Thyroid gland (tissue), 4 donors: ENCODE data around the gene NHSL1. TPM values are rescaled to one million over a fixed set of nuclear protein-coding genes. Genes with fewer than 3 reads are reported as not detected.

Source experiments
- DNase-seq, 2 donors: peaks; one replicate each; pipeline ENCODE4 v3.0.0-alpha.2; 2019
- H3K27ac ChIP-seq, 3 donors: fragments of 200-600 bp; sonication (generic); 1 replicate in 2 of 3; 2 replicates in 1 of 3; pipeline ENCODE4 v1.5.1; 2016 to 2019; ENCODE audit warnings: mild to moderate bottlenecking in 1 of 3, moderate library complexity in 1 of 3
- H3K27me3 ChIP-seq: fragments of 200-600 bp; sonication (generic); one replicate; pipeline ENCODE4 v1.5.1; 2019
- H3K36me3 ChIP-seq, 2 donors: fragments of 200-600 bp; sonication (generic); one replicate each; pipeline ENCODE4 v1.5.1; 2016 to 2019
- H3K4me1 ChIP-seq, 2 donors: fragments of 200-600 bp; sonication (generic); one replicate each; pipeline ENCODE4 v1.5.1; 2017 to 2019
- H3K4me3 ChIP-seq, 3 donors: fragments of 200-600 bp; sonication (generic); replicated peaks in 1 of 3; 1 replicate in 2 of 3; 2 replicates in 1 of 3; pipeline ENCODE4 v1.5.1; 2016; ENCODE audit warnings: mild to moderate bottlenecking in 1 of 3
- H3K9me3 ChIP-seq: fragments of 200-600 bp; sonication (generic); one replicate; pipeline ENCODE4 v1.5.1; 2017
- POLR2A ChIP-seq, 2 donors: fragments of 450-650 bp; IDR thresholded peaks; one replicate each; pipeline ENCODE4 v1.6.1; 2017; ENCODE audit warnings: antibody characterized with exemption in 2 of 2, mild to moderate bottlenecking in 2 of 2, moderate library complexity in 1 of 2
- WGBS, 2 donors: methylation state at CpG; one replicate each; pipeline ENCODE4 v1.1.5; 2017; 5-methylcytosine and 5-hydroxymethylcytosine counted together
- intact Hi-C: fragments of 100-400 bp; cut with DNase I; formaldehyde crosslinking; loops from one replicate; pipeline ENCODE4 v1.15.1; 2023
- total RNA-seq, 4 donors: library from RNA; depleted of rRNA; stranded (reverse); fragments of >200 nt; gene quantifications; one replicate each; pipeline ENCODE4 v1.2.3, GENCODE V29; 2016
- TF ChIP-seq, protein P1 (sequence below), 6 experiments: fragments of 200-600 bp in 3 of 6; fragments of 450-650 bp in 3 of 6; sonication (generic) in 3 of 6; IDR thresholded peaks; one replicate each; pipeline ENCODE4 v1.5.1; 2016 to 2019; ENCODE audit warnings: antibody characterized with exemption in 6 of 6, mild to moderate bottlenecking in 2 of 6, inconsistent platforms in 1 of 6, moderate library complexity in 1 of 6

NHSL1 gene
- total RNA-seq, 4 donors from 2014 or later, result 5.0 to 13.9 (median 8.6) TPM

DNA sequence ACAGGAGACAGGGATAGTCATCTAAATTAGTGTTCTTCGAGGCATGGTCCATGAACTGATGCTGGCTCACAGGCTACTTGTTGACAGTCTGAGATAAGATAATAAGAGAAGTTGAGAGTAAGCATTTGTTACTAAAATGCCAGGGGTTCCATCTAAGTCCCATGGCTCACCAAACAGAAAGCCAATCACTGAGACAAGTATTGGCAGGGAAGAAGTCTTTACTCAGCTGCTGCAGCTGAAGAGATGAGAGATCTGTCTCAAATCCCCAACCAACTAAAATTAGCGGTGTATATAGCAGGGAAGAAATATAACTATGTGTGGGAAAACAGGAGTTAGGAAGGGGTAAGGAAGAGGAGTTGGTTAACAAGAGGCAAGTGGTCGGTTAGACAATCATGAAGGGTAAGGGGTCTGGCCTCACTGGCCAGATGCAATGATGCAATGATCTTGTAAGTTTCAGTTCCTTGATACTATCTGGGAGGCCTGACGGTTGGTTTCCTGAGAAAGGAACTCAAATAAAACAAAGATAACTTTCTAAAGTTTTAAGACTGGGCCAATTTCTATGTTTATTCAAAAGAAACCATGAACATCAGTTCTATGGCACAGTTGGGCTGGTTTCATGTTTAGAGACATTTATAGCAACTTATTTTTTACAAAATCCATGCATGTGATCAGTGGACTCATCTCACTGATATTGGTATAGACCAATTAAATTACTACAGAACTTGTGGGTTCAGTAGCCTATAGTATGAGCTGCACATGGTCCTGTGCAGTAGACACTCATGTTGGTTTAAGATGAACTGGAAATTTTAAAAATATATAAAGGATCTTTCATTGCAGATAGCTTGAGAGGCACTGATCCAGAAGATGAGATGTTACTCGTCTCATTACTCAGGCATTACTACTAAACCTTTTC is 105.2 kb downstream of the NHSL1 start:
- Histone ChIP-seq H3K4me1 (no peaks in the 10 kb centered on the region), H3K36me3 (no peaks in the 10 kb centered on the region), H3K9me3 (no peaks in the 10 kb centered on the region), H3K4me3 (no peak overlapping the region), H3K27me3 (no peaks in the 10 kb centered on the region), H3K27ac (no peak overlapping the region)
- no peak for DNase-seq
- TF ChIP-seq, protein P1, sequence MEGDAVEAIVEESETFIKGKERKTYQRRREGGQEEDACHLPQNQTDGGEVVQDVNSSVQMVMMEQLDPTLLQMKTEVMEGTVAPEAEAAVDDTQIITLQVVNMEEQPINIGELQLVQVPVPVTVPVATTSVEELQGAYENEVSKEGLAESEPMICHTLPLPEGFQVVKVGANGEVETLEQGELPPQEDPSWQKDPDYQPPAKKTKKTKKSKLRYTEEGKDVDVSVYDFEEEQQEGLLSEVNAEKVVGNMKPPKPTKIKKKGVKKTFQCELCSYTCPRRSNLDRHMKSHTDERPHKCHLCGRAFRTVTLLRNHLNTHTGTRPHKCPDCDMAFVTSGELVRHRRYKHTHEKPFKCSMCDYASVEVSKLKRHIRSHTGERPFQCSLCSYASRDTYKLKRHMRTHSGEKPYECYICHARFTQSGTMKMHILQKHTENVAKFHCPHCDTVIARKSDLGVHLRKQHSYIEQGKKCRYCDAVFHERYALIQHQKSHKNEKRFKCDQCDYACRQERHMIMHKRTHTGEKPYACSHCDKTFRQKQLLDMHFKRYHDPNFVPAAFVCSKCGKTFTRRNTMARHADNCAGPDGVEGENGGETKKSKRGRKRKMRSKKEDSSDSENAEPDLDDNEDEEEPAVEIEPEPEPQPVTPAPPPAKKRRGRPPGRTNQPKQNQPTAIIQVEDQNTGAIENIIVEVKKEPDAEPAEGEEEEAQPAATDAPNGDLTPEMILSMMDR (IDR thresholded peaks at IDR 0.05), result no peak
- TF ChIP-seq POLR2A (IDR thresholded peaks at IDR 0.05), result no peak
- intact Hi-C loops, result no loop called here
- 82 to 84% methylated on average over 5 of the region's 5 CpGs for WGBS, 2 donors

DNA sequence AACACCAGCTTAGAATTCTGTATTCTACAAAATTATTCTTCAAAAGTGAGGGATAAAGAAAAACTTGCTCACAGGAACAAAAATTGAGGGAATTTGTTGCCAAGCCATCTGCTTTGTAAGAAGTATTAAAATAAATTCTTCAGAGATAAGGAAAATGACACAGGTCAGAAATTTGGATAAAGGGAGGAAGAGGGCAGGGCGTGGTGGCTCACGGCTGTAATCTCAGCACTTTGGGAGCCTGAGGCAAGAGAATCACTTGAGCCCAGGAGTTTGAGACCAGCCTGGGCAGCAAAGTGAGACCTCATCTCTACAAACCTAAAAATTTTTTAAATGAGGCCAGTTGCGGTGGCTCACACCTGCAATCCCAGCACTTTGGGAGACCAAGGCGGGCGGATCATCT is 109.7 kb downstream of the NHSL1 start:
- DNase-seq, result no peak
- Histone ChIP-seq H3K9me3 (no peaks in the 10 kb centered on the region), H3K27ac (no peak overlapping the region), H3K4me3 (no peak overlapping the region), H3K36me3 (no peaks in the 10 kb centered on the region), H3K4me1 (no peaks in the 10 kb centered on the region), H3K27me3 (no peaks in the 10 kb centered on the region)
- 87 to 95% methylated on average over 5 of the region's 5 CpGs for WGBS, 2 donors
- intact Hi-C loops, result no loop called here
- TF ChIP-seq, protein P1 (IDR thresholded peaks at IDR 0.05), result no peak
- no peak for TF ChIP-seq POLR2A (IDR thresholded peaks at IDR 0.05)

DNA sequence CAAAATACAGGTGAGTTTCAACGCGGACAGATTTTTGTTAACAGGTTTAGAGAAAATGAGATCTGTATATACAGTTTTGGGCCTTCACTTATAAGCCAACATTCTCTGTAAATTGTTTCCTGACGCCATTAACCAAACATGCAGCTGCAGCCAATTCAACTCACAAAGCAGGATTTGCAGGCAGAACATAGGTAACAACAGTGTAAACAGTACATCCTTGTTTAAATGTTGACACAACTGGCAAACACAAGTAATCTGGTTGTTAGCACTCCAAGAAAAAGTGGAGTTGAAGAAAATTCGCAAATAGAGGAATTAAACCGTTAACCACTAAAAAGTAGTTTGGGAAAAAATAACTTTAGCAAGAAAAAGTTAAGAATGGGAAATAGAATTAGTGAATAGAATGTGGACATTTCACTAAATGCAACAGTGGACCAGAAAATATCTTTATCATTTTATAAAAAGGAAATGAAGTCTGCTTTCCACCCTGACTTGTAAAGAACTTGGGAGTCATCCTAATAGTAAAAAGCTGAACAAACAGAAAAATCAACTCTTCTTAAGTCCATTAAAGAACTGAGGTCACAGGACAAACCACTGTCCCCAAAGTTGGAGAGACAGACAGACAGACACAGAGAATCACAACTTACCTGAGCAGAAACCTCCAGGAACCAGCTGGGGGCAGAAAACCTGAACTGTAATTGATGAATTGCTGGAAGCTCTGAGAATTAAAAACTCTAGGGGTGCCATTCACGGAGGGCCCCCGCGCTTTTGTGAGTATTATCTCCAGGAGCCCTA is 111.5 kb downstream of the NHSL1 start:
- no peak for DNase-seq
- Histone ChIP-seq H3K4me1 (no peaks in the 10 kb centered on the region), H3K27ac (no peak overlapping the region), H3K27me3 (no peaks in the 10 kb centered on the region), H3K4me3 (no peak overlapping the region), H3K9me3 (no peaks in the 10 kb centered on the region), H3K36me3 (no peaks in the 10 kb centered on the region)
- TF ChIP-seq POLR2A (IDR thresholded peaks at IDR 0.05), result no peak
- TF ChIP-seq, protein P1 (IDR thresholded peaks at IDR 0.05), result no peak
- WGBS, 2 donors, result 81 to 82% methylated on average over 8 of the region's 8 CpGs
- intact Hi-C loops, result no loop called here

DNA sequence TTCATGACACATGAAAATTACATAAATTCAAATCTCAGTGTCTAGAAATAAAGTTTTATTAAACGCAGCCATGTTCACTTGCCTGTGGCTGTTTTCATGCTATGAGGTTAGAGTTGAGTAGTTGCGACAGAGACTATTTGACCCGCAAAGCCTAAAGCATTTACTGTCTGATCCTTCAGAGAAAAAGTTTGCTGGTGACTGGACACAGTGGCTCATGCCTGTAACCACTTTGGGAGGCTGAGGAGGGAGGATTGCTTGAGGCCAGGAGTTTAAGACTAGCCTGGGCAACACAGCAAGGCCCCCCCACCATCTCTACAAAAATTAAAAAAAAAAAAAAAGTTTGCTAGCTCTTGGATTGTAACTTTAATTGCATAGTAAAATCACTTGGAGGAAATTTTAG is 112.4 kb downstream of the NHSL1 start:
- TF ChIP-seq POLR2A (IDR thresholded peaks at IDR 0.05), result no peak
- TF ChIP-seq, protein P1 (IDR thresholded peaks at IDR 0.05), result no peak
- no peak for DNase-seq
- intact Hi-C loops, result no loop called here
- 93 to 98% methylated on average over 3 of the region's 3 CpGs for WGBS, 2 donors
- no peak overlapping the region for H3K4me3 ChIP-seq
- no peaks in the 10 kb centered on the region for H3K36me3 ChIP-seq
- H3K9me3 ChIP-seq, result no peaks in the 10 kb centered on the region
- H3K4me1 ChIP-seq, result no peaks in the 10 kb centered on the region
- no peak overlapping the region for H3K27ac ChIP-seq
- H3K27me3 ChIP-seq, result no peaks in the 10 kb centered on the region

DNA sequence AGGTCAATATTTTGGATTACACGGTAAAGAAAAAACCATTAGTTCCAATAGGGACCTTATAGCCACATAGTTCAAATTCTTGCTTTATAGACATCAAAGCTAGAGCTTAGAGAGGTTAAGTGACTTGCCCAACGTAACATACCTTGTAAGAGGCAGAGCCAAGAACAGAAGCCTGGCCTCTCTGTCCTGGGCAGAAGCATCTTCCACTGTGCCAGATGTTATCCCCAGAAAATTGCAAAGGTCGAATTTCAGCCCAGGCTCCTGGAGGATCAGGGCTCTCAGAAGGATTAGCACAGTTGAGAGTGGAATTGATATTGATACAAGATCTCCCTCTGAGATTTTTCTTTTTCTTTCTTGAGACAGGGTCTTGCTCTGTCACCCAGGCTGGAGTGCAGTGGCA is 115.5 kb downstream of the NHSL1 start:
- TF ChIP-seq, protein P1 (IDR thresholded peaks at IDR 0.05), result no peak
- no peak for TF ChIP-seq POLR2A (IDR thresholded peaks at IDR 0.05)
- no peaks in the 10 kb centered on the region for H3K4me1 ChIP-seq
- H3K36me3 ChIP-seq, result no peaks in the 10 kb centered on the region
- intact Hi-C loops, result no loop called here
- no peak for DNase-seq
- WGBS, 2 donors, result 60% methylated on average over 3 of the region's 3 CpGs
- H3K27me3 ChIP-seq, result no peaks in the 10 kb centered on the region
- H3K4me3 ChIP-seq, result no peak overlapping the region
- no peaks in the 10 kb centered on the region for H3K9me3 ChIP-seq
- no peak overlapping the region for H3K27ac ChIP-seq
